Upper lobe of left lung (tissue), 4 donors: ENCODE measurements around the gene ADAMTS17.

ENCODE experiments used
- EP300 ChIP-seq, 4 donors: sonication (generic); formaldehyde crosslinking; IDR thresholded peaks; one replicate each; pipeline ENCODE4 v1.5.1; 2017; ENCODE audit warnings: antibody characterized with exemption in 4 of 4, control low read depth in 2 of 4
- POLR2A ChIP-seq, 4 donors: fragments of 450-650 bp; IDR thresholded peaks; one replicate each; pipeline ENCODE4 v1.5.1; 2016 to 2017; ENCODE audit warnings: antibody characterized with exemption in 4 of 4, mild to moderate bottlenecking in 2 of 4
- TF ChIP-seq, protein P1 (sequence below), 6 experiments: fragments of 450-650 bp in 4 of 6; fragments of 200-600 bp in 2 of 6; sonication (generic) in 2 of 6; IDR thresholded peaks; one replicate each; pipeline ENCODE4 v1.5.1; 2016 to 2019; ENCODE audit warnings: antibody characterized with exemption in 6 of 6

DNA sequence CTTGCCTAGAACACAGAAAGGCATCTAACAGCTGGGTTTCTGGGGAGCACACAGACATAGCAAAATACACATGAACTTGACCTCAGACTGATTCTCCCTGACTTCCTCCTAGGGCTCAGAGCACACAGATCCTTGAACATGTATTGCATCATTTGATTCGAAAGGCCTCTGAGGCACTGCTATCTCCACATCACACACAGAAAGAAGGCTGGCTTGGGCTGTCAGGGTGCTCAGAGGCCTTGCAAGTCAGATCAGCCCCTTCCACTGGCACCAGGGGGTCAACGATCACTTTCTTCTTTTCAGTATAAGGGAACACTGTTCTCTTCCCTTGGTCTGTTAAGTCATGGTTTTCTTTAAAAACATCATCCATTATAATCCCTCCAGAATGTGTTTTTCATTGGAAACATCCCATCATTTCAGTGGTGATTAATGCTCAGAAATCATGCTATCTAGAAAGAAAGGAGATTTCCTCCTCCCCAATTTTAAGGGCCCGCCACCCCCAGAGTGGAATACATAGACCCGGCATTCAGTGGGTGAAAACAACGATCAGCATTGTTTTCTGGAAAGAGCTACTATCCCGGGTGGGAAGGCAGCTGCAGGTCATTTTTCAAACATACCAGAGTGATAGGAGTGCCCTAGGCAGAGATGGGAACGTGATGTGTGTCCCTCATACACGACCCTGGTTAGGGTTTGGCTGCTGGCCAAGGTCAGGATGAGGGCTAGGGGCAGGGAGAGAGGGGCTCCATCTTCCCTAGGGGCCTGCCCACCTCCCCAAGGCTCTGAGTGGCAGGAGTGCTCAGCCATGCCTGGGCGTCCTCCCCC lies 355.3 kb downstream of the ADAMTS17 start:
- TF ChIP-seq, protein P1, sequence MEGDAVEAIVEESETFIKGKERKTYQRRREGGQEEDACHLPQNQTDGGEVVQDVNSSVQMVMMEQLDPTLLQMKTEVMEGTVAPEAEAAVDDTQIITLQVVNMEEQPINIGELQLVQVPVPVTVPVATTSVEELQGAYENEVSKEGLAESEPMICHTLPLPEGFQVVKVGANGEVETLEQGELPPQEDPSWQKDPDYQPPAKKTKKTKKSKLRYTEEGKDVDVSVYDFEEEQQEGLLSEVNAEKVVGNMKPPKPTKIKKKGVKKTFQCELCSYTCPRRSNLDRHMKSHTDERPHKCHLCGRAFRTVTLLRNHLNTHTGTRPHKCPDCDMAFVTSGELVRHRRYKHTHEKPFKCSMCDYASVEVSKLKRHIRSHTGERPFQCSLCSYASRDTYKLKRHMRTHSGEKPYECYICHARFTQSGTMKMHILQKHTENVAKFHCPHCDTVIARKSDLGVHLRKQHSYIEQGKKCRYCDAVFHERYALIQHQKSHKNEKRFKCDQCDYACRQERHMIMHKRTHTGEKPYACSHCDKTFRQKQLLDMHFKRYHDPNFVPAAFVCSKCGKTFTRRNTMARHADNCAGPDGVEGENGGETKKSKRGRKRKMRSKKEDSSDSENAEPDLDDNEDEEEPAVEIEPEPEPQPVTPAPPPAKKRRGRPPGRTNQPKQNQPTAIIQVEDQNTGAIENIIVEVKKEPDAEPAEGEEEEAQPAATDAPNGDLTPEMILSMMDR (IDR thresholded peaks at IDR 0.05): no peak
- no peak for TF ChIP-seq POLR2A (IDR thresholded peaks at IDR 0.05)
- no peak for TF ChIP-seq EP300 (IDR thresholded peaks at IDR 0.05)
